Erythroblast (primary cell): Measurements from ENCODE around the gene SCLY.

Experiments
- GATA1 ChIP-seq: IDR thresholded peaks from 2 replicates; pipeline ENCODE4 v1.6.1; 2011; ENCODE audit warnings: low read depth, mild to moderate bottlenecking, control low read depth, low read length, moderate library complexity
- POLR2A ChIP-seq: IDR thresholded peaks from 2 replicates; pipeline ENCODE4 v1.6.1; 2011; ENCODE audit warnings: mild to moderate bottlenecking, low read length

GRCh38 chr2:238120463-238121298 lies 59.9 kb downstream of the SCLY start:
- TF ChIP-seq POLR2A, result no peak
- no peak for TF ChIP-seq GATA1
